Stomach (tissue), 4 donors: Measurements from ENCODE around the gene WDR37.

Source experiments
- POLR2A ChIP-seq, 4 donors: fragments of 450-650 bp; IDR thresholded peaks; one replicate each; pipeline ENCODE4 v1.6.1; 2016; ENCODE audit warnings: antibody characterized with exemption in 4 of 4, control low read depth in 2 of 4, mild to moderate bottlenecking in 1 of 4, moderate library complexity in 1 of 4
- POLR2AphosphoS5 ChIP-seq, 3 donors: sonication (generic); formaldehyde crosslinking; IDR thresholded peaks; one replicate each; pipeline ENCODE4 v1.6.1; 2016; ENCODE audit warnings: antibody characterized with exemption in 3 of 3

- TF ChIP-seq POLR2A (IDR thresholded peaks at IDR 0.05) (no peak), POLR2AphosphoS5 (IDR thresholded peaks at IDR 0.05) (no peak)
These were observed 41.3 kb downstream of the WDR37 start for GRCh38 chr10:1097436-1097835.
